ENCODE data around the gene NEUROD2.
"Not testable (repeated sequence)": the region's sequence is repeated elsewhere in the genome, so short reads cannot be mapped to it uniquely, and the experiment has no call there.

Gene NEUROD2

GRCh38 chr17:39598047-39598481 lies 9.7 kb downstream of the NEUROD2 start:
- TF ChIP-seq POLR2A (IDR thresholded peaks at IDR 0.05; ENCODE audit: low read depth, low read length) = no peak
- FAIRE-seq = no peak
- no peak for DNase-seq (ENCODE audit: insufficient read length, low spot score)

GRCh38 chr17:39597372-39598046 lies 10.2 kb downstream of the NEUROD2 start:
- DNase-seq (ENCODE audit: insufficient read length, low spot score) = no peak
- FAIRE-seq = no peak

GRCh38 chr17:39596543-39597267 lies 11.0 kb downstream of the NEUROD2 start:
- no peak for FAIRE-seq

More at GRCh38 chr17:39597372-39598046, 10.2 kb downstream of the NEUROD2 start:
- no peak for TF ChIP-seq POLR2A (IDR thresholded peaks at IDR 0.05; ENCODE audit: low read depth, low read length)

GRCh38 chr17:39595928-39596510 lies 11.7 kb downstream of the NEUROD2 start:
- DNase-seq (ENCODE audit: insufficient read length, low spot score) = no peak
- no peak for FAIRE-seq
- no peak for TF ChIP-seq POLR2A (IDR thresholded peaks at IDR 0.05; ENCODE audit: low read depth, low read length)

More at GRCh38 chr17:39596543-39597267, 11.0 kb downstream of the NEUROD2 start:
- DNase-seq (ENCODE audit: insufficient read length, low spot score) = no peak
- no peak for TF ChIP-seq POLR2A (IDR thresholded peaks at IDR 0.05; ENCODE audit: low read depth, low read length)

GRCh38 chr17:39595294-39595693 lies 12.4 kb downstream of the NEUROD2 start:
- DNase-seq (ENCODE audit: insufficient read length, low spot score) (no peak), FAIRE-seq (no peak)
- TF ChIP-seq POLR2A (IDR thresholded peaks at IDR 0.05; ENCODE audit: low read depth, low read length) = no peak

- DNase-seq (ENCODE audit: insufficient read length, low spot score) (no peak), FAIRE-seq (no peak)
- no peak for TF ChIP-seq POLR2A (IDR thresholded peaks at IDR 0.05; ENCODE audit: low read depth, low read length)
Measured at GRCh38 chr17:39593371-39593770, 14.3 kb downstream of the NEUROD2 start.

- no peak for DNase-seq (ENCODE audit: insufficient read length, low spot score)
- no peak for FAIRE-seq
- TF ChIP-seq POLR2A (IDR thresholded peaks at IDR 0.05; ENCODE audit: low read depth, low read length) = no peak
Measured at GRCh38 chr17:39591958-39592954, 15.5 kb downstream of the NEUROD2 start.

GRCh38 chr17:39590180-39590579 lies 17.5 kb downstream of the NEUROD2 start:
- DNase-seq (ENCODE audit: insufficient read length, low spot score); FAIRE-seq: not testable (repeated sequence)

- TF ChIP-seq POLR2A (IDR thresholded peaks at IDR 0.05; ENCODE audit: low read depth, low read length) = no peak
- no peak for FAIRE-seq
- no peak for DNase-seq (ENCODE audit: insufficient read length, low spot score)
Measured at GRCh38 chr17:39582658-39583057, 25.1 kb downstream of the NEUROD2 start.

GRCh38 chr17:39581759-39582085 lies 26.0 kb downstream of the NEUROD2 start:
- DNase-seq (ENCODE audit: insufficient read length, low spot score) (no peak), FAIRE-seq (no peak)
- TF ChIP-seq POLR2A (IDR thresholded peaks at IDR 0.05; ENCODE audit: low read depth, low read length) = no peak

GRCh38 chr17:39581071-39581758 lies 26.5 kb downstream of the NEUROD2 start:
- FAIRE-seq = no peak
- TF ChIP-seq POLR2A (IDR thresholded peaks at IDR 0.05; ENCODE audit: low read depth, low read length) = no peak
- DNase-seq (ENCODE audit: insufficient read length, low spot score) = no peak

GRCh38 chr17:39580082-39580468 lies 27.6 kb downstream of the NEUROD2 start:
- FAIRE-seq (no peak), DNase-seq (ENCODE audit: insufficient read length, low spot score) (no peak)
- TF ChIP-seq POLR2A (IDR thresholded peaks at IDR 0.05; ENCODE audit: low read depth, low read length) = no peak

Measured in H54 (cell line).